ENCODE measurements around the gene TMEM255B. TPM values are rescaled to one million over a fixed set of nuclear protein-coding genes. Genes with fewer than 3 reads are reported as not detected.

The TMEM255B gene
- total and polyA plus RNA-seq, 2 donors (not counting 3 experiments of a cell fraction or from before 2014, with no cell fraction given), result 105 to 121 TPM

DNA sequence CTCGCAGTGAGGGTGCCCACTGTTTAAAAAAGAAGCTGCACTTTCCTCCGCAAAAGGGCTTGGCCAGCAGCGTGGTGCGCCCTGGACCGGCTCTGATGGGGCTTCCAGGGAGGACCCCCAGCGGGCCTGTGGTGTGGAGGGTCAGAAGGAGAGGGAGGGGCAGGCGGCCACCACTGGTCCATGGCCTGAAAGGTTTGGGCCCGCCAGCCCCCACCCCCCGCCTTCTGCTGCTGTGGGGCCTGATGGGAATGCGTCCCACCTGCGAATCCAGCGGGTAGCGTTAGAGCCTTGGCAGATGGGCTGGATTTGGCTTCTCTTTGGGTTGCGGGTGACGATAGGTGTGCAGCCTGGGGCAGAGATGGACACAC is 34.7 kb downstream of the TMEM255B start:
- H3K27me3 ChIP-seq (ENCODE audit: control insufficient read depth in 2 of 2, insufficient read depth in 2 of 2, low read length in 2 of 2), result no peaks in the 10 kb centered on the region
- no peak overlapping the region for H3K9ac ChIP-seq (replicated peaks; ENCODE audit: extremely low read depth, insufficient read depth, low read length)
- POLR2A ChIA-PET, result no interaction called here
- H3K9me3 ChIP-seq (replicated peaks; ENCODE audit: control insufficient read depth, insufficient read depth, low read length), result no peaks in the 10 kb centered on the region
- TF ChIP-seq GATA2 (IDR thresholded peaks at IDR 0.05; ENCODE audit: insufficient read depth, insufficient read length, low read depth, low read length) (no peak), EZH2 (IDR thresholded peaks at IDR 0.05; ENCODE audit: borderline replicate concordance, low read depth, low read length, severe bottlenecking) (no peak), FOS (IDR thresholded peaks at IDR 0.05; ENCODE audit: borderline replicate concordance, insufficient read depth, low read length) (no peak)
- TF ChIP-seq, protein P1, sequence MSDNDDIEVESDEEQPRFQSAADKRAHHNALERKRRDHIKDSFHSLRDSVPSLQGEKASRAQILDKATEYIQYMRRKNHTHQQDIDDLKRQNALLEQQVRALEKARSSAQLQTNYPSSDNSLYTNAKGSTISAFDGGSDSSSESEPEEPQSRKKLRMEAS (IDR thresholded peaks at IDR 0.05; ENCODE audit: insufficient read depth, insufficient read length), result no peak
- FAIRE-seq, result no peak
- no peaks in the 10 kb centered on the region for H3K79me2 ChIP-seq (ENCODE audit: control insufficient read depth, insufficient read depth, low read length)
- peaks cover 0 to 48% of the 10 kb centered on the region in 2 experiments for H3K36me3 ChIP-seq (ENCODE audit: control insufficient read depth in 2 of 2, extremely low read depth in 1 of 2, insufficient read depth in 2 of 2, low read length in 2 of 2)
- H2AFZ ChIP-seq (ENCODE audit: low read depth, low read length), result no peak overlapping the region
- H3K4me2 ChIP-seq (ENCODE audit: insufficient read depth, low read length), result no peak overlapping the region
- H4K20me1 ChIP-seq (replicated peaks; ENCODE audit: control insufficient read depth, extremely low read depth, insufficient read depth, low read length), result no peaks in the 10 kb centered on the region
- H3K4me3 ChIP-seq (replicated peaks in 1 of 3; ENCODE audit: insufficient read depth in 1 of 3, low read depth in 1 of 3, low read length in 3 of 3), result no peak overlapping the region
- H3K27ac ChIP-seq (ENCODE audit: insufficient read depth, low read depth, low read length), result no peak overlapping the region
- dilution Hi-C loops (cut with MboI; ENCODE audit: extremely low pct_ligation_motif_present, low sequenced_read_pairs) (no loop called here), intact Hi-C loops (cut with micrococcal nuclease) (no loop called here)
- H3K4me1 ChIP-seq (ENCODE audit: control insufficient read depth, extremely low read depth, insufficient read depth, low read length), result no peaks in the 10 kb centered on the region
- no peak for DNase-seq (ENCODE audit: low read depth, low spot score)
- no TSS peak for BruUV-seq (replicated peaks)
- CTCF ChIA-PET, result interaction anchor here (0.9 kb wide), 1 partner anchor 12 kb away, joined by 3 read pairs; no protein-coding TSS in a partner anchor
- H3K9me1 ChIP-seq (replicated peaks; ENCODE audit: control insufficient read depth, extremely low read depth, insufficient read depth, low read length), result no peaks in the 10 kb centered on the region

DNA sequence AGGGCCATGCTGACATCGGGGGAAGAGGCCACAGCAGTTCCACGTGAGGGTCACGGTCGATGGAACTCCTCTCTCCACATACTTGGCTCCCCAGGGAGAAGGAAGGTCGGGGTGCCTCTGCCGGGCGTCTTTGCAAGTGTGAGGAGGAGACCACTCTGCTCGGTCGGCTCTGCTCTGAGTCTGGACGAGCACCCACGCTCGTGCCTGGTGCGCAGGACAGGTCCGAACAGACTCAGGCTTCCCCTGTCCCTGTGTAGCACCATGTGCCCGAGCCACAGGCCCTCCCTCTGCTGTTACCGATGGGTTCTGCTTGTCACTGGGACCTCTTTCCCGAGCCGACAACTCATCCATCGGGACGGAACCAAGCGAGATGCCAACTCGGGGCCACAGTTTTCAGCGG is 35.1 kb downstream of the TMEM255B start:
- no peaks in the 10 kb centered on the region for H3K9me1 ChIP-seq (replicated peaks; ENCODE audit: control insufficient read depth, extremely low read depth, insufficient read depth, low read length)
- no peaks in the 10 kb centered on the region for H4K20me1 ChIP-seq (replicated peaks; ENCODE audit: control insufficient read depth, extremely low read depth, insufficient read depth, low read length)
- TF ChIP-seq FOS (IDR thresholded peaks at IDR 0.05; ENCODE audit: borderline replicate concordance, insufficient read depth, low read length), result no peak
- TF ChIP-seq, protein P1 (IDR thresholded peaks at IDR 0.05; ENCODE audit: insufficient read depth, insufficient read length), result no peak
- no peak for TF ChIP-seq POLR2A (IDR thresholded peaks at IDR 0.05; ENCODE audit: low read depth, low read length)
- no peak for TF ChIP-seq EZH2 (IDR thresholded peaks at IDR 0.05; ENCODE audit: borderline replicate concordance, low read depth, low read length, severe bottlenecking)
- no peak for TF ChIP-seq MYC (IDR thresholded peaks at IDR 0.05; ENCODE audit: low read depth, low read length)
- H3K9ac ChIP-seq (replicated peaks; ENCODE audit: extremely low read depth, insufficient read depth, low read length), result no peak overlapping the region
- dilution Hi-C loops (cut with MboI; ENCODE audit: extremely low pct_ligation_motif_present, low sequenced_read_pairs) (no loop called here), intact Hi-C loops (cut with micrococcal nuclease) (no loop called here)
- ChIA-PET CTCF (interaction anchor here (0.9 kb wide), 1 partner anchor 12 kb away, joined by 3 read pairs; no protein-coding TSS in a partner anchor), POLR2A (no interaction called here)
- FAIRE-seq (no peak), DNase-seq (ENCODE audit: low read depth, low spot score) (no peak)
- H3K27me3 ChIP-seq (ENCODE audit: control insufficient read depth in 2 of 2, insufficient read depth in 2 of 2, low read length in 2 of 2), result no peaks in the 10 kb centered on the region
- peaks cover 0 to 49% of the 10 kb centered on the region in 2 experiments for H3K36me3 ChIP-seq (ENCODE audit: control insufficient read depth in 2 of 2, extremely low read depth in 1 of 2, insufficient read depth in 2 of 2, low read length in 2 of 2)
- H3K4me3 ChIP-seq (replicated peaks in 1 of 3; ENCODE audit: insufficient read depth in 1 of 3, low read depth in 1 of 3, low read length in 3 of 3), result no peak overlapping the region
- BruUV-seq (replicated peaks), result no TSS peak
- no peaks in the 10 kb centered on the region for H3K4me1 ChIP-seq (ENCODE audit: control insufficient read depth, extremely low read depth, insufficient read depth, low read length)
- H3K27ac ChIP-seq (ENCODE audit: insufficient read depth, low read depth, low read length), result no peak overlapping the region
- H3K9me3 ChIP-seq (replicated peaks; ENCODE audit: control insufficient read depth, insufficient read depth, low read length), result no peaks in the 10 kb centered on the region
- H3K79me2 ChIP-seq (ENCODE audit: control insufficient read depth, insufficient read depth, low read length), result no peaks in the 10 kb centered on the region
- H2AFZ ChIP-seq (ENCODE audit: low read depth, low read length), result no peak overlapping the region
- H3K4me2 ChIP-seq (ENCODE audit: insufficient read depth, low read length), result no peak overlapping the region
